GM12878 (cell line): ENCODE results near the gene DCST1. TPM values are rescaled to one million over a fixed set of nuclear protein-coding genes. Genes with fewer than 3 reads are reported as not detected.

ENCODE experiments used
- ATAC-seq: fragments of 200-7000 bp; cut with Tn5 transposase; 3 replicates; pipeline ENCODE4 v1.9.1; 2020; ENCODE audit warnings: mild to moderate bottlenecking, moderate library complexity
- BruUV-seq: library from RNA; stranded (reverse); fragments of 400-500 nt; replicated peaks from 2 replicates; lab custom pipeline; 2021; lab: Mats Ljungman, UMichigan
- CTCF ChIA-PET: fragments of 300-600 bp; sonication (Branson Sonifier 250); formaldehyde crosslinking; extraction: SDS; loops from one replicate; lab custom pipeline; 2021; ENCODE audit warnings: inconsistent platforms; lab: Yijun Ruan, JAX
- POLR2A ChIA-PET: fragments of 350-600 bp; formaldehyde crosslinking; extraction: SDS; loops from one replicate; lab custom pipeline; 2021; ENCODE audit warnings: inconsistent platforms; lab: Charles Lee
- RAD21 ChIA-PET: fragments of 300-600 bp; sonication (Branson Sonifier 250); formaldehyde crosslinking; loops from one replicate; lab custom pipeline; 2023; ENCODE audit warnings: antibody characterized with exemption; ENCODE audit not compliant: unreplicated experiment; lab: Charles Lee
- SMC1A ChIA-PET: fragments of 300-600 bp; sonication (Branson Sonifier 250); formaldehyde crosslinking; loops from one replicate; lab custom pipeline; 2023; ENCODE audit not compliant: unreplicated experiment, uncharacterized antibody; lab: Charles Lee
- DNase-seq: peaks from one replicate; pipeline ENCODE4 v3.0.0-alpha.2; 2011; ENCODE audit warnings: low read depth, low spot score
- FAIRE-seq: peaks from 3 replicates; lab custom pipeline; 2011; peaks lifted over from hg19 to GRCh38; lab: Jason Lieb, UNC
- H2AFZ ChIP-seq: 2 replicates; pipeline ENCODE4 v1.6.0; 2011; ENCODE audit warnings: low read depth, low read length, control low read depth; ENCODE audit not compliant: control insufficient read depth
- H3K27ac ChIP-seq: 2 replicates; pipeline ENCODE4 v1.5.1; 2011; ENCODE audit warnings: control low read depth; ENCODE audit not compliant: control insufficient read depth, insufficient read depth
- H3K27me3 ChIP-seq, 2 experiments: replicated peaks in 1 of 2; 2 replicates each; pipeline versions ENCODE4 v1.6.0 to v1.6.1; 2011; ENCODE audit warnings: low read length in 1 of 2; ENCODE audit not compliant: control insufficient read depth in 2 of 2, insufficient read depth in 2 of 2
- H3K36me3 ChIP-seq, 2 experiments: 2 replicates each; pipeline ENCODE4 v1.5.1; 2011; ENCODE audit warnings: low read length in 1 of 2; ENCODE audit not compliant: control insufficient read depth in 2 of 2, insufficient read depth in 2 of 2
- H3K4me1 ChIP-seq: 2 replicates; pipeline ENCODE4 v1.6.1; 2011; ENCODE audit warnings: mild to moderate bottlenecking, low read length, moderate library complexity, mixed read lengths; ENCODE audit not compliant: control insufficient read depth, insufficient read depth
- H3K4me2 ChIP-seq: 2 replicates; pipeline ENCODE4 v1.6.0; 2011; ENCODE audit warnings: control low read depth; ENCODE audit not compliant: control insufficient read depth, insufficient read depth
- H3K4me3 ChIP-seq: fragments of 200-600 bp; sonication (generic); 2 replicates; pipeline ENCODE4 v1.5.1; 2016
- H3K79me2 ChIP-seq: 2 replicates; pipeline ENCODE4 v1.6.0; 2011; ENCODE audit warnings: low read length; ENCODE audit not compliant: control insufficient read depth, insufficient read depth
- H3K9ac ChIP-seq: 2 replicates; pipeline ENCODE4 v1.8.0; 2011; ENCODE audit warnings: low read length, control low read depth, mixed read lengths; ENCODE audit not compliant: control insufficient read depth, insufficient read depth
- H3K9me3 ChIP-seq: replicated peaks from 3 replicates; pipeline ENCODE4 v1.5.1; 2011; ENCODE audit warnings: mild to moderate bottlenecking, low read length; ENCODE audit not compliant: control insufficient read depth, insufficient read depth
- H4K20me1 ChIP-seq: 2 replicates; pipeline ENCODE4 v1.6.0; 2011; ENCODE audit not compliant: control insufficient read depth, insufficient read depth
- CHD2 ChIP-seq: IDR thresholded peaks from 2 replicates; pipeline ENCODE4 v1.6.1; 2011; ENCODE audit warnings: low read depth, low read length, improper control_type of control experiment, borderline replicate concordance
- CHD4 ChIP-seq: fragments of 200-600 bp; sonication (generic); IDR thresholded peaks from 2 replicates; pipeline ENCODE4 v1.6.1; 2016; ENCODE audit warnings: mild to moderate bottlenecking
- FOXK2 ChIP-seq: fragments of 450-650 bp; IDR thresholded peaks from 2 replicates; pipeline ENCODE4 v1.6.1; 2017; ENCODE audit warnings: mild to moderate bottlenecking, moderate library complexity
- FOXM1 ChIP-seq: IDR thresholded peaks from 2 replicates; pipeline ENCODE4 v1.6.1; 2012; ENCODE audit warnings: low read depth, mild to moderate bottlenecking, inconsistent platforms, low read length, moderate library complexity
- NFXL1 ChIP-seq: fragments of 450-650 bp; IDR thresholded peaks from 2 replicates; pipeline ENCODE4 v1.6.1; 2017; ENCODE audit warnings: antibody characterized with exemption, mild to moderate bottlenecking, borderline replicate concordance
- NR2C1 ChIP-seq: fragments of 450-650 bp; IDR thresholded peaks from 2 replicates; pipeline ENCODE4 v1.6.1; 2017; ENCODE audit warnings: antibody characterized with exemption, mild to moderate bottlenecking, moderate library complexity
- PAX8 ChIP-seq: fragments of 450-650 bp; IDR thresholded peaks from 2 replicates; pipeline ENCODE4 v1.6.1; 2017; ENCODE audit warnings: mild to moderate bottlenecking, moderate library complexity
- RAD21 ChIP-seq: IDR thresholded peaks from 2 replicates; pipeline ENCODE4 v1.6.1; 2011; ENCODE audit warnings: mild to moderate bottlenecking, low read depth, low read length, moderate library complexity; ENCODE audit not compliant: insufficient read depth
- RBBP5 ChIP-seq: fragments of 200-600 bp; sonication (generic); conservative IDR thresholded peaks from 2 replicates; pipeline ENCODE4 v1.6.1; 2016
- RELA ChIP-seq: fragments of 450-650 bp; IDR thresholded peaks from 2 replicates; pipeline ENCODE4 v1.8.0; 2014; ENCODE audit warnings: borderline replicate concordance; ENCODE audit not compliant: partially characterized antibody
- SIN3A ChIP-seq: IDR thresholded peaks from 2 replicates; pipeline ENCODE4 v1.6.1; 2012; ENCODE audit warnings: low read depth, low read length, improper control_type of control experiment
- SREBF2 ChIP-seq: IDR thresholded peaks from 2 replicates; pipeline ENCODE4 v1.6.1; 2012; ENCODE audit warnings: mild to moderate bottlenecking, low read length
- STAT1 ChIP-seq: fragments of 450-650 bp; conservative IDR thresholded peaks from 2 replicates; pipeline ENCODE4 v1.6.1; 2014; ENCODE audit warnings: antibody characterized with exemption, mild to moderate bottlenecking
- ZNF207 ChIP-seq: fragments of 450-650 bp; IDR thresholded peaks from 2 replicates; pipeline ENCODE4 v1.6.1; 2014; ENCODE audit warnings: antibody characterized with exemption, mild to moderate bottlenecking, borderline replicate concordance
- ZNF24 ChIP-seq: fragments of 450-650 bp; IDR thresholded peaks from 2 replicates; pipeline ENCODE4 v1.6.1; 2017; ENCODE audit warnings: antibody characterized with exemption, mild to moderate bottlenecking
- WGBS: methylation state at CpG from one replicate; pipeline ENCODE4 v1.1.6; 2016; ENCODE audit warnings: low lambda C conversion rate; ENCODE audit not compliant: insufficient replicate concordance, insufficient coverage; ENCODE audit errors: missing lambda C conversion rate; 5-methylcytosine and 5-hydroxymethylcytosine counted together
- in situ Hi-C: fragments of 300-500 bp; cut with MboI; formaldehyde crosslinking; loops from 9 replicates; pipeline ENCODE4 v1.14.3; 2018; ENCODE audit warnings: mixed read lengths
- intact Hi-C: fragments of 100-400 bp; cut with micrococcal nuclease; formaldehyde crosslinking; loops from one replicate; pipeline ENCODE4 v1.14.2; 2022; ENCODE audit not compliant: unreplicated experiment
- polyA plus RNA-seq, 11 experiments: library from polyadenylated mRNA; depleted of rRNA in 4 of 11; unstranded in 6 of 11; stranded (reverse) in 5 of 11; fragments of >200 nt; fragmentation: Nextera tagmentation in 4 of 11; fragmentation: Illumina TruSeq in 1 of 11; extraction: Ambion mirVana in 4 of 11; extraction: Trizol in 1 of 11; gene quantifications; 1 replicate in 1 of 11; 2 replicates in 10 of 11; pipeline versions ENCODE4 v1.2.1 to v1.2.3, GENCODE V29; 2011 to 2016; ENCODE audit warnings: inconsistent platforms in 2 of 11, missing spikeins in 2 of 11, low read depth in 1 of 11
- total RNA-seq, 4 experiments: library from RNA; depleted of rRNA in 3 of 4; stranded (reverse); fragments of >200 nt in 3 of 4; fragmentation: Illumina TruSeq in 1 of 4; extraction: Trizol in 1 of 4; gene quantifications; 2 replicates each; pipeline versions ENCODE4 v1.2.1 to v1.2.3, GENCODE V29; 2013 to 2021
- TF ChIP-seq, protein P1 (sequence below): fragments of 450-650 bp; IDR thresholded peaks from 2 replicates; pipeline ENCODE4 v1.6.1; 2016; ENCODE audit warnings: mild to moderate bottlenecking
- TF ChIP-seq, protein P2 (sequence below): fragments of 450-650 bp; formaldehyde crosslinking; IDR thresholded peaks from 2 replicates; pipeline ENCODE4 v1.4.0; 2020; ENCODE audit warnings: mild to moderate bottlenecking, moderate library complexity
- TF ChIP-seq, protein P3 (sequence below): IDR thresholded peaks from 2 replicates; pipeline ENCODE4 v1.6.1; 2011; ENCODE audit warnings: low read depth, mild to moderate bottlenecking, low read length, moderate library complexity, borderline replicate concordance; ENCODE audit errors: extremely low read depth

The DCST1 gene
- total and polyA plus RNA-seq, 10 of the 15 experiments (the other 5 are each of a cell fraction or from before 2014, with no cell fraction given), result not detected

DNA sequence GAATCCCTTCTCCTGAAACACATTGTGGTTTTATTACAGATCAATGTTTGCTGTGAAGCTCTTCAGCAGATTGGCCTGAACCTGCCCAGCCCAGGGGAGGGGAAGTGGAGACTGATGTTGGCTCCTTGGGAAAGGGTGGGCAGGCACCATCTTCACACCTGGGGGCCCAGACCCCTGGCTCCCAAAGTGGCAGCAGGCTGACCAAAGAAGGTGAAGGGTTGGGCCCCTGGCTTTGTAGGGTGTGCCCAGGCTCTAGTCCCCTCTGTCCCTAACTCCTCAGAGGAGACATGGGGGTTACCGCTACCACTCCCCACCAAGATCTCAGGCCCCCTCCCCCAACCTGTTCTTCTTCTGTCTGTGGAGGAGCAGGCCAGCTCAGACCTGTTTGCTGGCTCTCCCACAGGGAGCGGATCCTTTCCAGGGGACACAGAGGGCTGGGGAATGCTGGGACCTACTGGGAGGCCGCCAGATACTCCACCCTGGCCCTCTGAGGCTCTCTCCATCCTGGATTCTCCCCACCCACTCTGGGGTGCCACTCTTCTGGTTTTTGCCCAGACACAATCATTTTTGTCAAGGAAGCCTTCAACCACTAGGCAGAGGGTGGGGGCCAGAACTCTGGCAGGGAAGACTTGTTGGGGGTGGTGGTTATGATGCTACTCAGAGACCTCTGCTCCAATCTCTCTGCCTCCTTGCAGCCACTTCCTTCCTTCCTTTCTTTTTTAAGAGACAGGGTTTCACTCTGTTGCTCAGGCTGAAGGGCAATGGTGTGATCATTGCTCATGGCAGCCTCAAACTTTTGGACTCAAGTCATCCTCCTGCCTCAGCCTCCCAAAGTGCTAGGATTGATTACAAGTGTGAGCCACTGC is 40.0 kb downstream of the DCST1 start (continued):
- TF ChIP-seq PAX8 (no peak), NFXL1 (no peak), CHD2 (no peak), RELA (no peak), SIN3A (no peak), ZNF24 (no peak), NR2C1 (no peak), FOXK2 (no peak), SREBF2 (no peak), CHD4 (no peak)
- TF ChIP-seq, protein P1, sequence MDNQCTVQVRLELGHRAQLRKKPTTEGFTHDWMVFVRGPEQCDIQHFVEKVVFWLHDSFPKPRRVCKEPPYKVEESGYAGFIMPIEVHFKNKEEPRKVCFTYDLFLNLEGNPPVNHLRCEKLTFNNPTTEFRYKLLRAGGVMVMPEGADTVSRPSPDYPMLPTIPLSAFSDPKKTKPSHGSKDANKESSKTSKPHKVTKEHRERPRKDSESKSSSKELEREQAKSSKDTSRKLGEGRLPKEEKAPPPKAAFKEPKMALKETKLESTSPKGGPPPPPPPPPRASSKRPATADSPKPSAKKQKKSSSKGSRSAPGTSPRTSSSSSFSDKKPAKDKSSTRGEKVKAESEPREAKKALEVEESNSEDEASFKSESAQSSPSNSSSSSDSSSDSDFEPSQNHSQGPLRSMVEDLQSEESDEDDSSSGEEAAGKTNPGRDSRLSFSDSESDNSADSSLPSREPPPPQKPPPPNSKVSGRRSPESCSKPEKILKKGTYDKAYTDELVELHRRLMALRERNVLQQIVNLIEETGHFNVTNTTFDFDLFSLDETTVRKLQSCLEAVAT, result no peak

DNA sequence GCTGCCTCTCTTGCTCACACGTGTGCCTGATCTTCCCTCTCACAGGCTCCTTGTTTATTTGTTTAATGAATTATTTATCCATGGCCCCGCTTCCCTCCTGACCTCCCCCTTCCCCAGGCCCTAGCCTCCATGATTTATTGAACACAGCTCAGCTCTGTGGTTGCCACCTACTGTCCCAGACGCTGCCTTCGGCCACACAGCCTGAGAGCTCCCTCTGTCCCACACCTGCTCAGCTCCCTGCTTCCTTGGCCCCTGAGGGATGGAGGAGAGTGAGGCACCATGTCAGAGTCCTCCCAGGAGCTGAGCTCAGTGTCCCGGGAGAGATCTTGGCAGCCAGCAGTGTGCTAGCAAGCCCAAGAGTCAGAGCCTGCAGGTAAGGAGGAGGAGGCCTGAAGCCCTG is 41.9 kb downstream of the DCST1 start:
- in situ Hi-C loops, result no loop called here
- TF ChIP-seq STAT1, result no peak
- no peak for TF ChIP-seq FOXM1
- no peak for TF ChIP-seq RBBP5
- TF ChIP-seq, protein P2, sequence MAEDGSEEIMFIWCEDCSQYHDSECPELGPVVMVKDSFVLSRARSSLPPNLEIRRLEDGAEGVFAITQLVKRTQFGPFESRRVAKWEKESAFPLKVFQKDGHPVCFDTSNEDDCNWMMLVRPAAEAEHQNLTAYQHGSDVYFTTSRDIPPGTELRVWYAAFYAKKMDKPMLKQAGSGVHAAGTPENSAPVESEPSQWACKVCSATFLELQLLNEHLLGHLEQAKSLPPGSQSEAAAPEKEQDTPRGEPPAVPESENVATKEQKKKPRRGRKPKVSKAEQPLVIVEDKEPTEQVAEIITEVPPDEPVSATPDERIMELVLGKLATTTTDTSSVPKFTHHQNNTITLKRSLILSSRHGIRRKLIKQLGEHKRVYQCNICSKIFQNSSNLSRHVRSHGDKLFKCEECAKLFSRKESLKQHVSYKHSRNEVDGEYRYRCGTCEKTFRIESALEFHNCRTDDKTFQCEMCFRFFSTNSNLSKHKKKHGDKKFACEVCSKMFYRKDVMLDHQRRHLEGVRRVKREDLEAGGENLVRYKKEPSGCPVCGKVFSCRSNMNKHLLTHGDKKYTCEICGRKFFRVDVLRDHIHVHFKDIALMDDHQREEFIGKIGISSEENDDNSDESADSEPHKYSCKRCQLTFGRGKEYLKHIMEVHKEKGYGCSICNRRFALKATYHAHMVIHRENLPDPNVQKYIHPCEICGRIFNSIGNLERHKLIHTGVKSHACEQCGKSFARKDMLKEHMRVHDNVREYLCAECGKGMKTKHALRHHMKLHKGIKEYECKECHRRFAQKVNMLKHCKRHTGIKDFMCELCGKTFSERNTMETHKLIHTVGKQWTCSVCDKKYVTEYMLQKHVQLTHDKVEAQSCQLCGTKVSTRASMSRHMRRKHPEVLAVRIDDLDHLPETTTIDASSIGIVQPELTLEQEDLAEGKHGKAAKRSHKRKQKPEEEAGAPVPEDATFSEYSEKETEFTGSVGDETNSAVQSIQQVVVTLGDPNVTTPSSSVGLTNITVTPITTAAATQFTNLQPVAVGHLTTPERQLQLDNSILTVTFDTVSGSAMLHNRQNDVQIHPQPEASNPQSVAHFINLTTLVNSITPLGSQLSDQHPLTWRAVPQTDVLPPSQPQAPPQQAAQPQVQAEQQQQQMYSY (CRISPR knock-in tag), result no peak
- no peak for TF ChIP-seq ZNF207
- no peak for TF ChIP-seq RAD21
- TF ChIP-seq, protein P3, sequence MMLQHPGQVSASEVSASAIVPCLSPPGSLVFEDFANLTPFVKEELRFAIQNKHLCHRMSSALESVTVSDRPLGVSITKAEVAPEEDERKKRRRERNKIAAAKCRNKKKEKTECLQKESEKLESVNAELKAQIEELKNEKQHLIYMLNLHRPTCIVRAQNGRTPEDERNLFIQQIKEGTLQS, result no peak

More for the DNA sequence above, 41.9 kb downstream of the DCST1 start:
- H3K4me3 ChIP-seq, result no peak overlapping the region
- H3K9ac ChIP-seq, result no peak overlapping the region
- ChIA-PET SMC1A (interaction anchor here (1.2 kb wide), 1 partner anchor 93 kb away, joined by 4 read pairs; no protein-coding TSS in a partner anchor), RAD21 (interaction anchor here (1.7 kb wide), 1 partner anchor 11 kb away, joined by 7 read pairs; the partner anchor contains the start of gene EFNA4), CTCF (interaction anchor here (1.8 to 3.2 kb wide), 4 partner anchors 10 to 32 kb away, joined by 7 to 32 read pairs (median 12); partner anchors contain the start of gene EFNA4), POLR2A (interaction anchor here (0.8 to 1.5 kb wide), 2 partner anchors 9 to 11 kb away, joined by 3 to 5 read pairs; no protein-coding TSS in a partner anchor)
- no peak overlapping the region for H2AFZ ChIP-seq
- ATAC-seq (no peak), DNase-seq (no peak), FAIRE-seq (no peak)
- 52% methylated on average over 5 of the region's 5 CpGs for WGBS
- H3K9me3 ChIP-seq, result no peaks in the 10 kb centered on the region
- no peaks in the 10 kb centered on the region for H4K20me1 ChIP-seq
- peaks cover 7 to 9% of the 10 kb centered on the region in 2 experiments; a peak in 3 of 4 replicates for H3K27me3 ChIP-seq
- no TSS peak for BruUV-seq
- peaks cover 18% of the 10 kb centered on the region for H3K4me1 ChIP-seq
- intact Hi-C loops, result no loop called here
- H3K27ac ChIP-seq, result no peak overlapping the region
- H3K4me2 ChIP-seq, result no peak overlapping the region
- H3K36me3 ChIP-seq, result no peaks in the 10 kb centered on the region
- H3K79me2 ChIP-seq, result no peaks in the 10 kb centered on the region
